Mucosa of stomach (tissue), 1 donor: ENCODE data around the gene ICAM3.
"Not testable (repeated sequence)": the region's sequence is repeated elsewhere in the genome, so short reads cannot be mapped to it uniquely, and the experiment has no call there.

ENCODE experiments used
- H3K27me3 ChIP-seq: one replicate; pipeline ENCODE4 v1.7.0; 2013; ENCODE audit warnings: mild to moderate bottlenecking, low read length; ENCODE audit not compliant: control insufficient read depth, insufficient read depth
- H3K36me3 ChIP-seq: one replicate; pipeline ENCODE4 v1.7.0; 2013; ENCODE audit warnings: low read length; ENCODE audit not compliant: control insufficient read depth, insufficient read depth
- H3K4me1 ChIP-seq: one replicate; pipeline ENCODE4 v1.7.0; 2013; ENCODE audit warnings: mild to moderate bottlenecking, low read length; ENCODE audit not compliant: control insufficient read depth, insufficient read depth
- H3K4me3 ChIP-seq: one replicate; pipeline ENCODE4 v1.7.0; 2013; ENCODE audit warnings: low read length
- H3K9ac ChIP-seq: one replicate; pipeline ENCODE4 v1.7.0; 2013; ENCODE audit warnings: mild to moderate bottlenecking, low read length, moderate library complexity
- H3K9me3 ChIP-seq: one replicate; pipeline ENCODE4 v1.7.0; 2013; ENCODE audit warnings: mild to moderate bottlenecking, low read length, moderate library complexity; ENCODE audit not compliant: control insufficient read depth
- donor health status: Pancreatic carcinoma.

Gene ICAM3

GRCh38 chr19:10339380-10339960 is at the start of gene ICAM3:
TSS of gene ICAM3 (minus strand) at chr19:10339624. CDS start at chr19:10339614, 10 bp downstream.
- H3K4me3 ChIP-seq = no peak within 1 kb of the TSS
- peak within 1 kb of the TSS; percentile 34 for H3K9ac ChIP-seq
- peaks cover 4% of the 10 kb centered on the region for H3K4me1 ChIP-seq
- H3K9me3 ChIP-seq = no peaks in the 10 kb centered on the region
- H3K36me3 ChIP-seq = no peaks in the 10 kb centered on the region
- H3K27me3 ChIP-seq = no peaks in the 10 kb centered on the region

- Histone ChIP-seq H3K36me3 (no peaks in the 10 kb centered on the region), H3K4me1 (peaks cover 7% of the 10 kb centered on the region), H3K9me3 (no peaks in the 10 kb centered on the region), H3K27me3 (no peaks in the 10 kb centered on the region), H3K4me3 (no peak overlapping the region), H3K9ac (no peak overlapping the region)
Observed at GRCh38 chr19:10388957-10389356, 49.5 kb upstream of the ICAM3 start.

GRCh38 chr19:10384580-10384979 is 45.2 kb upstream of the ICAM3 start:
- Histone ChIP-seq H3K36me3 (no peaks in the 10 kb centered on the region), H3K9me3 (no peaks in the 10 kb centered on the region), H3K4me3 (no peak overlapping the region), H3K27me3 (no peaks in the 10 kb centered on the region), H3K4me1 (peaks cover 15% of the 10 kb centered on the region), H3K9ac (no peak overlapping the region)

GRCh38 chr19:10383223-10383499 is 43.7 kb upstream of the ICAM3 start:
- H3K9ac ChIP-seq, H3K4me3 ChIP-seq, H3K27me3 ChIP-seq, H3K36me3 ChIP-seq, H3K9me3 ChIP-seq: not testable (repeated sequence)
- peaks cover 10% of the 10 kb centered on the region for H3K4me1 ChIP-seq

- Histone ChIP-seq H3K4me3 (peak within 1 kb of the TSS; percentile 95), H3K9ac (peak within 1 kb of the TSS; percentile 97), H3K4me1 (peaks cover 10% of the 10 kb centered on the region), H3K27me3 (no peaks in the 10 kb centered on the region), H3K36me3 (no peaks in the 10 kb centered on the region), H3K9me3 (no peaks in the 10 kb centered on the region)
Observed at GRCh38 chr19:10380313-10381102, 41.1 kb upstream of the ICAM3 start, which contains the start of gene TYK2. TSS of gene TYK2 (minus strand) at chr19:10380572. CDS start at chr19:10378406, 2,166 bp downstream.

GRCh38 chr19:10379880-10380312 is 40.5 kb upstream of the ICAM3 start:
- peaks cover 10% of the 10 kb centered on the region for H3K4me1 ChIP-seq
- peak overlapping the region; percentile 97 for H3K9ac ChIP-seq
- peak overlapping the region; percentile 95 for H3K4me3 ChIP-seq
- H3K9me3 ChIP-seq = no peaks in the 10 kb centered on the region
- H3K36me3 ChIP-seq = no peaks in the 10 kb centered on the region
- H3K27me3 ChIP-seq = no peaks in the 10 kb centered on the region

GRCh38 chr19:10378124-10378523 is 38.7 kb upstream of the ICAM3 start:
- Histone ChIP-seq H3K27me3 (no peaks in the 10 kb centered on the region), H3K4me1 (peaks cover 10% of the 10 kb centered on the region), H3K4me3 (no peak overlapping the region), H3K9me3 (no peaks in the 10 kb centered on the region), H3K36me3 (no peaks in the 10 kb centered on the region), H3K9ac (no peak overlapping the region)

- not testable (repeated sequence) for H3K9ac ChIP-seq, H3K4me3 ChIP-seq, H3K27me3 ChIP-seq, H3K9me3 ChIP-seq, H3K36me3 ChIP-seq
- H3K4me1 ChIP-seq = peaks cover 10% of the 10 kb centered on the region
Observed at GRCh38 chr19:10377140-10377640, 37.8 kb upstream of the ICAM3 start.

- Histone ChIP-seq H3K36me3 (no peaks in the 10 kb centered on the region), H3K27me3 (no peaks in the 10 kb centered on the region), H3K9me3 (no peaks in the 10 kb centered on the region), H3K4me3 (no peak overlapping the region), H3K9ac (no peak overlapping the region), H3K4me1 (peaks cover 5% of the 10 kb centered on the region)
Observed at GRCh38 chr19:10374931-10375330, 35.5 kb upstream of the ICAM3 start.

- Histone ChIP-seq H3K9me3 (no peaks in the 10 kb centered on the region), H3K4me3 (no peak overlapping the region), H3K36me3 (no peaks in the 10 kb centered on the region), H3K27me3 (no peaks in the 10 kb centered on the region), H3K4me1 (no peaks in the 10 kb centered on the region), H3K9ac (no peak overlapping the region)
Observed at GRCh38 chr19:10372690-10373089, 33.3 kb upstream of the ICAM3 start.

- H3K36me3 ChIP-seq = no peaks in the 10 kb centered on the region
- no peak overlapping the region for H3K9ac ChIP-seq
- no peaks in the 10 kb centered on the region for H3K27me3 ChIP-seq
- no peaks in the 10 kb centered on the region for H3K4me1 ChIP-seq
- no peak overlapping the region for H3K4me3 ChIP-seq
- H3K9me3 ChIP-seq = no peaks in the 10 kb centered on the region
Observed at GRCh38 chr19:10368101-10368803, 28.8 kb upstream of the ICAM3 start.

- not testable (repeated sequence) for H3K27me3 ChIP-seq, H3K4me3 ChIP-seq, H3K9me3 ChIP-seq, H3K9ac ChIP-seq, H3K4me1 ChIP-seq, H3K36me3 ChIP-seq
Observed at GRCh38 chr19:10366950-10367512, 27.6 kb upstream of the ICAM3 start.
